H9 (cell line): ENCODE results near the gene DNAJC5. TPM values are rescaled to one million over a fixed set of nuclear protein-coding genes. Genes with fewer than 3 reads are reported as not detected.

Source experiments
- DNase-seq: peaks from one replicate; pipeline ENCODE4 v3.0.0-alpha.2; 2017
- H2AFZ ChIP-seq: one replicate; pipeline ENCODE4 v1.6.1; 2013; ENCODE audit warnings: mild to moderate bottlenecking, low read length, control low read depth, moderate library complexity
- H2AK5ac ChIP-seq: 2 replicates; pipeline ENCODE4 v1.6.1; 2013; ENCODE audit warnings: low read length, control low read depth, mixed read lengths; ENCODE audit not compliant: insufficient read length
- H2BK120ac ChIP-seq: one replicate; pipeline ENCODE4 v1.6.1; 2013; ENCODE audit warnings: low read depth, mild to moderate bottlenecking, low read length, control low read depth, inconsistent platforms; ENCODE audit not compliant: poor library complexity, severe bottlenecking
- H2BK12ac ChIP-seq: 2 replicates; pipeline ENCODE4 v1.6.1; 2013; ENCODE audit warnings: low read length, control low read depth, mixed read lengths, low read depth; ENCODE audit not compliant: insufficient read length
- H2BK15ac ChIP-seq: 2 replicates; pipeline ENCODE4 v1.6.1; 2013; ENCODE audit warnings: low read depth, low read length, control low read depth
- H2BK20ac ChIP-seq: one replicate; pipeline ENCODE4 v1.6.1; 2013; ENCODE audit warnings: low read depth, mild to moderate bottlenecking, low read length, control low read depth, inconsistent platforms; ENCODE audit not compliant: poor library complexity, severe bottlenecking
- H2BK5ac ChIP-seq: 2 replicates; pipeline ENCODE4 v1.6.1; 2013; ENCODE audit warnings: low read length, control low read depth, mixed read lengths; ENCODE audit not compliant: insufficient read length
- H3K14ac ChIP-seq: 2 replicates; pipeline ENCODE4 v1.6.1; 2013; ENCODE audit warnings: low read length, control low read depth; ENCODE audit not compliant: insufficient read depth
- H3K18ac ChIP-seq: 2 replicates; pipeline ENCODE4 v1.6.1; 2013; ENCODE audit warnings: low read depth, mild to moderate bottlenecking, mixed read lengths, low read length, control low read depth; ENCODE audit not compliant: insufficient read length
- H3K23ac ChIP-seq: 2 replicates; pipeline ENCODE4 v1.6.1; 2013; ENCODE audit warnings: low read length, control low read depth, mixed read lengths, low read depth; ENCODE audit not compliant: insufficient read length
- H3K23me2 ChIP-seq: 2 replicates; pipeline ENCODE4 v1.6.1; 2013; ENCODE audit warnings: low read depth, mild to moderate bottlenecking, mixed read lengths, low read length, control low read depth; ENCODE audit not compliant: insufficient read length, poor library complexity, severe bottlenecking
- H3K27ac ChIP-seq: 2 replicates; pipeline ENCODE4 v1.5.1; 2013; ENCODE audit warnings: low read length, control low read depth, mixed read lengths, low read depth; ENCODE audit not compliant: insufficient read length
- H3K27me3 ChIP-seq: 2 replicates; pipeline ENCODE4 v1.6.1; 2013; ENCODE audit warnings: low read length, control low read depth, inconsistent platforms; ENCODE audit not compliant: insufficient read depth
- H3K4ac ChIP-seq: 2 replicates; pipeline ENCODE4 v1.6.1; 2013; ENCODE audit warnings: low read depth, mild to moderate bottlenecking, control low read depth, inconsistent platforms, low read length, moderate library complexity
- H3K4me1 ChIP-seq: 2 replicates; pipeline ENCODE4 v1.6.1; 2013; ENCODE audit warnings: low read length, control low read depth, inconsistent platforms; ENCODE audit not compliant: insufficient read depth
- H3K4me2 ChIP-seq: 2 replicates; pipeline ENCODE4 v1.6.1; 2013; ENCODE audit warnings: low read length, control low read depth, mixed read lengths; ENCODE audit not compliant: insufficient read length, insufficient read depth
- H3K56ac ChIP-seq: 2 replicates; pipeline ENCODE4 v1.6.1; 2013; ENCODE audit warnings: low read depth, mild to moderate bottlenecking, mixed read lengths, low read length, control low read depth; ENCODE audit not compliant: insufficient read length
- H3K79me1 ChIP-seq: 2 replicates; pipeline ENCODE4 v1.6.1; 2013; ENCODE audit warnings: low read depth, mild to moderate bottlenecking, moderate library complexity, low read length, control low read depth, inconsistent platforms; ENCODE audit not compliant: insufficient read depth, poor library complexity, severe bottlenecking
- H3K79me2 ChIP-seq: 2 replicates; pipeline ENCODE4 v1.6.1; 2013; ENCODE audit warnings: low read length, control low read depth, inconsistent platforms; ENCODE audit not compliant: insufficient read depth
- H3K9ac ChIP-seq: 2 replicates; pipeline ENCODE4 v1.6.1; 2013; ENCODE audit warnings: low read length, control low read depth, mixed read lengths; ENCODE audit not compliant: insufficient read length; ENCODE audit errors: extremely low read depth
- H3K9me3 ChIP-seq: one replicate; pipeline ENCODE4 v1.6.1; 2013; ENCODE audit warnings: low read depth, low read length, inconsistent platforms; ENCODE audit not compliant: control insufficient read depth
- H3T11ph ChIP-seq: one replicate; pipeline ENCODE4 v1.6.1; 2013; ENCODE audit warnings: mild to moderate bottlenecking, low read length, control low read depth, inconsistent platforms
- H4K20me1 ChIP-seq: one replicate; pipeline ENCODE4 v1.6.1; 2013; ENCODE audit not compliant: control insufficient read depth, insufficient read length, insufficient read depth
- H4K5ac ChIP-seq: 2 replicates; pipeline ENCODE4 v1.6.1; 2013; ENCODE audit warnings: low read depth, mild to moderate bottlenecking, mixed read lengths, low read length, control low read depth; ENCODE audit not compliant: insufficient read length
- H4K8ac ChIP-seq: replicated peaks from 2 replicates; pipeline ENCODE4 v1.6.1; 2013; ENCODE audit warnings: low read length, control low read depth, mixed read lengths, low read depth; ENCODE audit not compliant: insufficient read length
- H4K91ac ChIP-seq: 2 replicates; pipeline ENCODE4 v1.6.1; 2013; ENCODE audit warnings: low read depth, mild to moderate bottlenecking, moderate library complexity, mixed read lengths, low read length, control low read depth; ENCODE audit not compliant: insufficient read length
- H3K27ac Mint-ChIP-seq, 3 experiments: 2 replicates in 2 of 3; 3 replicates in 1 of 3; pipeline ENCODE4 v1.8.0; 2020 to 2021; ENCODE audit warnings: mixed read lengths in 3 of 3, mild to moderate bottlenecking in 1 of 3, moderate library complexity in 1 of 3
- H3K27me3 Mint-ChIP-seq: 2 replicates; pipeline ENCODE4 v1.8.0; 2021; ENCODE audit warnings: low read depth, mild to moderate bottlenecking, moderate library complexity, mixed read lengths
- H3K36me3 Mint-ChIP-seq, 3 experiments: 2 replicates in 2 of 3; 3 replicates in 1 of 3; pipeline ENCODE4 v1.8.0; 2020 to 2021; ENCODE audit warnings: low read depth in 3 of 3, mixed read lengths in 3 of 3; ENCODE audit not compliant: insufficient read depth in 1 of 3
- H3K4me1 Mint-ChIP-seq, 2 experiments: 2 replicates each; pipeline ENCODE4 v1.8.0; 2020; ENCODE audit warnings: mixed read lengths in 2 of 2
- H3K4me3 Mint-ChIP-seq, 2 experiments: 2 replicates in 1 of 2; 3 replicates in 1 of 2; pipeline ENCODE4 v1.8.0; 2020 to 2021; ENCODE audit warnings: mild to moderate bottlenecking in 2 of 2, mixed read lengths in 2 of 2, moderate library complexity in 1 of 2
- H3K9me3 Mint-ChIP-seq, 2 experiments: 2 replicates in 1 of 2; 3 replicates in 1 of 2; pipeline ENCODE4 v1.8.0; 2020; ENCODE audit warnings: mild to moderate bottlenecking in 2 of 2, mixed read lengths in 2 of 2, moderate library complexity in 1 of 2
- WGBS: extraction: QIAGEN DNeasy Blood & Tissue Kit; methylation state at CpG from one replicate; pipeline ENCODE4 v1.1.7; 2013; ENCODE audit warnings: missing lambda C conversion rate, low lambda C conversion rate, mixed read lengths; ENCODE audit not compliant: insufficient read length; ENCODE audit errors: extremely low coverage; 5-methylcytosine and 5-hydroxymethylcytosine counted together
- total RNA-seq: library from RNA; stranded (reverse); gene quantifications from 2 replicates; pipeline ENCODE4 v1.2.1, GENCODE V29; 2021
- TF ChIP-seq, protein P1 (sequence below): fragments of 200-600 bp; sonication (generic); conservative IDR thresholded peaks from 3 replicates; pipeline ENCODE4 v1.8.0; 2021; ENCODE audit warnings: antibody characterized with exemption, mild to moderate bottlenecking

DNAJC5 gene
- total RNA-seq, 1 experiment from 2014 or later = 43.0 TPM

DNA sequence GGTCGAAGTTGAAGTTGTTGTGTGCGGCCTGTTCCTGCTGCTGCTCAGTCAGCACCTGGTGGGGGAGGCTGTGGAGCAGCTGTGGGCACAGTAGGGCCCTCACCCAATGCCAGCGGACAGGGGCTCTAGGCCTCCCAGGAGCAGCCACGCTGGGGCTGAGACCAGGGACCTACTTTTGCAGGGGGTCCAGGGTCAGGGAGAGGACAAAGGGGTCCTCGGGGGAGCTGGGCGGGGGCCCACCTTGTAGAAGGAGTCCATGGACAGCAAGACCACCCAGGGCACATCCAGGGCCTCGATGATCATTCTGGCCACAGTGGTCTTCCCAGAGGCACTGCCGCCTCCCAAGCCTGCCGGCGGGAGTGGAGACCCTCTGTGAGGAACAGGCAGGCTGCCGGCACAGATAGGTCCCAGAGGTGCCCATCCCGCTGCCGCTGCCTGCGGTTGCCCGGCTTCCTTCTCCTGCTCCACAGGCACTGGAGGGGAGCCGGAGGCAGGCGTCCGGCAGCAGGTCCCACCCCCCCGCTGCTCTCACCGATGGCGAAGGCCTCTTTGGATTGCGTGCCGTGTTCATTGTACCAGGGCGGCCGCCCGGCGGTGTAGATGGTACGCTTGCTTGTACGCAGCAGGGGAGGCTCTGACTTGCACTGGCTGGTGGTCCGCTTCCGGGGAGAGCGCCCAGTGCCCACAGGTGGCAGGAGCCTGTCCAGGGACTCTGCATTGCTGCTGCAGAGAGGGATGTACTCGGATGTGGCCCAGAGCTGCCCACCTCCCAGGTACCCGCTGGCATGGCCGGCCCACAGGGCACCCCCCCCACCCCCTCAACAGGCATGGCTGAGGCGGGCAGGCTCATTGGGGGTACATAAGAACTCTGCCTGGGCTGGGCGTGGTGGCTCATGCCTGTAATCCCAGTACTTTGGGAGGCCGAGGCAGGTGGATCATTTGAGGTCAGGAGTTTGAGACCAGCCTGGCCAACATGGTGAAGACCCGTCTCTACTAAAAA is 51.3 kb downstream of the DNAJC5 start:
- WGBS = no CpG with 5 or more reads among the region's 39 CpGs
- Mint-ChIP-seq H3K27ac (no peak overlapping the region), H3K27me3 (no peaks in the 10 kb centered on the region), H3K4me1 (peaks cover 16 to 29% of the 10 kb centered on the region in 2 experiments), H3K4me3 (no peak overlapping the region), H3K9me3 (peaks cover 4 to 7% of the 10 kb centered on the region in 2 experiments; a peak in 3 of 5 replicates), H3K36me3 (peaks cover 5 to 29% (median 22%) of the 10 kb centered on the region in 3 experiments)
- Histone ChIP-seq H2AFZ (no peak overlapping the region), H2BK5ac (no peak overlapping the region), H3K79me1 (no peaks in the 10 kb centered on the region), H3K27ac (no peak overlapping the region), H2AK5ac (no peak overlapping the region), H3K9me3 (no peaks in the 10 kb centered on the region), H3K4me1 (no peaks in the 10 kb centered on the region), H3K23ac (no peak overlapping the region), H4K8ac (no peak overlapping the region), H2BK20ac (no peak overlapping the region), H2BK120ac (no peak overlapping the region), H2BK12ac (no peak overlapping the region), H3K79me2 (peaks cover 3% of the 10 kb centered on the region; the same call in 1 of the 2 replicates), H3K18ac (no peak overlapping the region), H3K23me2 (peaks cover 4% of the 10 kb centered on the region), H4K91ac (no peak overlapping the region), H3K56ac (no peak overlapping the region), H3K4me2 (no peak overlapping the region), H4K5ac (no peak overlapping the region), H3T11ph (no peak overlapping the region), H4K20me1 (peaks cover 3% of the 10 kb centered on the region), H3K4ac (no peak overlapping the region), H3K14ac (no peak overlapping the region), H3K9ac (no peak overlapping the region), H3K27me3 (no peaks in the 10 kb centered on the region), H2BK15ac (no peak overlapping the region)
- DNase-seq = no peak
- TF ChIP-seq, protein P1, sequence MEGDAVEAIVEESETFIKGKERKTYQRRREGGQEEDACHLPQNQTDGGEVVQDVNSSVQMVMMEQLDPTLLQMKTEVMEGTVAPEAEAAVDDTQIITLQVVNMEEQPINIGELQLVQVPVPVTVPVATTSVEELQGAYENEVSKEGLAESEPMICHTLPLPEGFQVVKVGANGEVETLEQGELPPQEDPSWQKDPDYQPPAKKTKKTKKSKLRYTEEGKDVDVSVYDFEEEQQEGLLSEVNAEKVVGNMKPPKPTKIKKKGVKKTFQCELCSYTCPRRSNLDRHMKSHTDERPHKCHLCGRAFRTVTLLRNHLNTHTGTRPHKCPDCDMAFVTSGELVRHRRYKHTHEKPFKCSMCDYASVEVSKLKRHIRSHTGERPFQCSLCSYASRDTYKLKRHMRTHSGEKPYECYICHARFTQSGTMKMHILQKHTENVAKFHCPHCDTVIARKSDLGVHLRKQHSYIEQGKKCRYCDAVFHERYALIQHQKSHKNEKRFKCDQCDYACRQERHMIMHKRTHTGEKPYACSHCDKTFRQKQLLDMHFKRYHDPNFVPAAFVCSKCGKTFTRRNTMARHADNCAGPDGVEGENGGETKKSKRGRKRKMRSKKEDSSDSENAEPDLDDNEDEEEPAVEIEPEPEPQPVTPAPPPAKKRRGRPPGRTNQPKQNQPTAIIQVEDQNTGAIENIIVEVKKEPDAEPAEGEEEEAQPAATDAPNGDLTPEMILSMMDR = no peak
